AG10803 (cell line): ENCODE measurements around the gene AMELX.
A peak's percentile ranks its signal among the peaks of the same experiment; 100 is the strongest.

Experiments
- DNase-seq: peaks from one replicate; pipeline ENCODE4 v3.0.0; 2010; ENCODE audit warnings: low read depth
- H3K4me3 ChIP-seq: 2 replicates; pipeline ENCODE4 v1.5.1; 2011; ENCODE audit warnings: mild to moderate bottlenecking, low read length, control low read depth
- TF ChIP-seq, protein P1 (sequence below): conservative IDR thresholded peaks from 2 replicates; pipeline ENCODE4 v1.5.1; 2011; ENCODE audit warnings: mild to moderate bottlenecking, low read length, control low read depth, inconsistent platforms

The AMELX gene

DNA sequence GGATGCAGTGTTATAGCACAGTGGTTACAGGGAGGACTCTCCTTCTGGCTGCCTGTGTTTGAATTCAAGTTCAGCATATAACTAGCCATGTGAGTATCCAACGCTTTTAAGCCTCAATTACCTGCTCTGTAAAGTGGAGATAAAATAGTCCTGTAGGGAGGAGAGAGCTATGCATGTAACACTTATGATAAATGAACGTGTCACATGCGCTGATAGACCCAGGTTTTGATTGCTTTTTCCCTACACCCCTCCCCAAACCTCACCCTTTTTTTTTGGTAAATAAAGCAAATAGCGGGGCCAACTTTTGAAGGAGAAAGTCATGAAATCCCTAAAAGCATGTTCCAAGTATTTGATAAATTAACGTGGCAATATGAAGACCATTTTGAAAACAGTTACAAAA is 20.4 kb upstream of the AMELX start:
- DNase-seq, result no peak
- H3K4me3 ChIP-seq, result no peak overlapping the region
- TF ChIP-seq, protein P1, sequence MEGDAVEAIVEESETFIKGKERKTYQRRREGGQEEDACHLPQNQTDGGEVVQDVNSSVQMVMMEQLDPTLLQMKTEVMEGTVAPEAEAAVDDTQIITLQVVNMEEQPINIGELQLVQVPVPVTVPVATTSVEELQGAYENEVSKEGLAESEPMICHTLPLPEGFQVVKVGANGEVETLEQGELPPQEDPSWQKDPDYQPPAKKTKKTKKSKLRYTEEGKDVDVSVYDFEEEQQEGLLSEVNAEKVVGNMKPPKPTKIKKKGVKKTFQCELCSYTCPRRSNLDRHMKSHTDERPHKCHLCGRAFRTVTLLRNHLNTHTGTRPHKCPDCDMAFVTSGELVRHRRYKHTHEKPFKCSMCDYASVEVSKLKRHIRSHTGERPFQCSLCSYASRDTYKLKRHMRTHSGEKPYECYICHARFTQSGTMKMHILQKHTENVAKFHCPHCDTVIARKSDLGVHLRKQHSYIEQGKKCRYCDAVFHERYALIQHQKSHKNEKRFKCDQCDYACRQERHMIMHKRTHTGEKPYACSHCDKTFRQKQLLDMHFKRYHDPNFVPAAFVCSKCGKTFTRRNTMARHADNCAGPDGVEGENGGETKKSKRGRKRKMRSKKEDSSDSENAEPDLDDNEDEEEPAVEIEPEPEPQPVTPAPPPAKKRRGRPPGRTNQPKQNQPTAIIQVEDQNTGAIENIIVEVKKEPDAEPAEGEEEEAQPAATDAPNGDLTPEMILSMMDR, result no peak

DNA sequence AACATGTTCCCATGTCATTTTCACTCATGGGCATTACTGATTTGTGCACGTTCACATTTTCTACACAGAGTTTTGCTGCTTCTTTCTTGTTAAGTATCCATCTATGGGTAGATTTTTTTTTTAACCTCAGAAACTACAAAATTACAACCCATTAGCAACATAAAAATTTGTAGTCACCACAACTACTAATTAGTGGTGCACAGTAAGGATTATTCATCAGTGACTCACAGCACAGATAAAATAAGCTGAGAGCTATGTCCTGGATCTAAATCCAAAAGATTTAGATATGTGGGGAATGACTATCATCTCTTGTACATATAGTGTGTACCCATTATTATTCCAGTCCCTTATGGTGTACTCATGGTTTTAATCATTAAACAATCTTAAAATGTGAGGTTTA is 19.7 kb upstream of the AMELX start:
- peak; percentile 24 for DNase-seq
- H3K4me3 ChIP-seq, result no peak overlapping the region
- TF ChIP-seq, protein P1, result no peak

DNA sequence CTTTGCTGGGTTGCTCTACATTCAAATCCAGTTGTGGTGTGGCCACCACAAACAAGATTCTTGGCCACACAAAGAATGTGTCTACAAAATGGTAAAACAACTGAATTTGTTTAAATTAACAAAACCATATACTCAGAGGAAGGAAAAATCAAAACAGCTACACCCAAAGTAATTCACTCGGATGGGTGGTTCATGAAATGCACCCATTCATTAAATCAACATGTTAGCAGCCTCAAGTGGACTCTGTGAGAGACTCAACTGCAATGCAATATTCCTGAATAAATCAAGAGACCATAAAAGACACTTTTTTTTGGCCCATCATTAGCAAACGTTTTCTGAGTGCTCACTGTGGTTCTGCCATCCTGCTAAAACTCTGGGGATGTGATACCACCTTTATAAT is 11.2 kb upstream of the AMELX start:
- H3K4me3 ChIP-seq, result no peak overlapping the region
- TF ChIP-seq, protein P1, result no peak
- no peak for DNase-seq

DNA sequence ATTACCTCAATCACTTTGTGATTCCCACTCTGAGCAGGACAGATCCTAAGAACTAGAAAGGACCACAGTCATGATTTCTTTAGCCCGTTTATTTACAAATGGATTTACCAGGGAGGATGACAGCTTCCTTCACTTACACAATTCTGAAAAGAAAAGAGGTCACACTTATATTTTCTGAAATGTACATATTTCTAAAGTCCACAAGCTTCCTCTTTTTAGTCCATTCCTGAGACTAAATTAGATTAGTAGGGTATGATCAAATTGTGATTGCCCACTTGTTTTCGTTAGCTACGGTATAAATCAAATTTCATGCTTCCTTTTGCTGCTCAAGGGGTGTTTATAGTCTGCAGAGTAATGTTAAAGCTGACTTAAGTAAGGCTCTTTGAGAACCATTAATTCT is 7.6 kb upstream of the AMELX start:
- no peak overlapping the region for H3K4me3 ChIP-seq
- no peak for DNase-seq
- TF ChIP-seq, protein P1, result no peak

DNA sequence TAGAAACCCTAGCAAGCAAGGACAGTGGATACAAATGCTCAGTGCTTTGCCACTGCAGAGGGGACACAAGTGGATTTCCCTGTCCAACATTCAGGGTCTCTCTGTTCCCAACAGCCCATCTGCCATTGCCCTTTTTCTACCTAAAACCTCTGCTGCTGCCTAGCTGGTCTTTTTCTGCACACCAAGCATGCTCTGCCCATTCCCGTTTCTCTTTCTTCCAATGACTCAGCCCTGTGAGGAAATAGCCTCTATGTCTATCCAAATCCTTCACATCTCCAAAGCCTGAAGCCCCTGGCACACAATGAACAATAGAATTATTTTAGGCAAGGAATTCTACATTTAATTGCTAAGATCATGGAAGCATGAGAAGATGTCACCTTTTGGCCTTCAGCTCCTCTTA is 5.7 kb upstream of the AMELX start:
- TF ChIP-seq, protein P1, result no peak
- H3K4me3 ChIP-seq, result no peak overlapping the region
- DNase-seq, result peak; percentile 7

DNA sequence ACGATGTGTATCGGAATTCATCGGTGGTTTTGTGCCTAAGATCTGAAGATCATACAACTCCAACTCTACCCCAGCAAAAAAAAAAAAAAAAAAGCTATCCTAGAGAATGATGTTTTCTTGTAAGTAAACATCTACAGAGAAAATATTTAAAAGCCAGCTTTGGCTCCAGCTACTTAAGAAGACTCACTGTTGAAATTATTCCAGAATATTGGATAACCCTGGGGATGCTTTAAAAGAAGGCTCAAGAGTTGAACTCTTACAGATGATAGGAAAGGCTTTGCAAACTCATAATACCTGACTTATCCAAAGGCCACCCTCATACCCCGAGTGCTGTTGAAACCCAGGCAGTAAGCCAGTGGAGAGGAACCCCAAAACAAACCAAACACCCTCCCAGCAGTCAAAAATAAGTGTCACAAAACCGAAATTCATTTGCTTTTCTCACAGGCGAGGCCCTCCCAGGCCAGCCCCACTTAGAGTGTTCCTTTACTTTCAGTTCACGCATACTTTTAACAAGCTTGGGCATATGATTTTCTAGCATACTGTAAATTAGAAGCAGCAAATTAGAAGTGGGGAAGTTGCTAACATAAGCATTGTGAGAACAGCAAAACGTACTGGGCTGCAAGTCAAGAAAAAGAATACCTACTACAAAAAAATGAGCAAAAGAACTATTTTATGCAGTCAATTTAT is 2.7 kb upstream of the AMELX start:
- no peak for DNase-seq
- H3K4me3 ChIP-seq, result no peak overlapping the region
- TF ChIP-seq, protein P1, result no peak

DNA sequence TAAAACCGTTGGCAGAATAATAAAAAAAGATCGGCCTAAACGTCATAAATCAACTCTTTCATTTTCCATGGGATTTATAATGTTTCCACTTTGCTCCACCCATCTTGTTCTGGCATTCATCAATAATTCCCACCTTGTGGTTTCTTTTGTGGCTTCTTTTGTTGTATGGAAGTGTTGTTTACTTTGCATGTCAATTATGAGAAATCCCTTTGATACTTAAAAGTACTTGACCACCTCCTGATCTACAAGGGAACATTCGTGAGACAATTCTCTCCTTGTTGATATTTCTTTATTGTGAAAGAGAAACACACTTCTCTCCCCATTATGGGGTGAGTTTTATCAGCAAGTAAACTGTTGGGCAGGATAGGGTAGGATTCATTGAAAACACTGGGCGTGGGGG is 2.8 kb downstream of the AMELX start:
- H3K4me3 ChIP-seq, result no peak overlapping the region
- DNase-seq, result no peak
- TF ChIP-seq, protein P1, result no peak
